Measurements from ENCODE around the gene CYYR1.

CYYR1 gene

DNA sequence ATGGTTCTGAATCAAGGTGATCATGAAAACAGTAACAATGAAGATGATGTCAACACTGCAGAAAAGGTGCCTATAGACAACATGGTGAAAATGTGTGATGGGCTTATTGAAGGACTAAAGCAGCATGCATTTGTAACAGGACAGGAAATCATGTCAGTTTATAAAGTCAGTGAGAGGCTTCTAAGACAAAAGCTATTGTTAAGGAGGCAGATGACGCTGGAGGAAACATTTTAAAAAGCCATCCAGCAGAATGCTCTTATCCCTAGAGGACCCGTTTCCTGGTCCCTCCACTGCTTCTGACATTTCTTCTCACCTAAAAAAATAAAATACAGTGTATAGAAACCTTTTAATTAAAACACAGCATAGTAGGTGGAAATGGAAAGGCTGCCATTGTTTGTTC, 40.9 kb downstream of the CYYR1 start:
- TF ChIP-seq, protein P1, sequence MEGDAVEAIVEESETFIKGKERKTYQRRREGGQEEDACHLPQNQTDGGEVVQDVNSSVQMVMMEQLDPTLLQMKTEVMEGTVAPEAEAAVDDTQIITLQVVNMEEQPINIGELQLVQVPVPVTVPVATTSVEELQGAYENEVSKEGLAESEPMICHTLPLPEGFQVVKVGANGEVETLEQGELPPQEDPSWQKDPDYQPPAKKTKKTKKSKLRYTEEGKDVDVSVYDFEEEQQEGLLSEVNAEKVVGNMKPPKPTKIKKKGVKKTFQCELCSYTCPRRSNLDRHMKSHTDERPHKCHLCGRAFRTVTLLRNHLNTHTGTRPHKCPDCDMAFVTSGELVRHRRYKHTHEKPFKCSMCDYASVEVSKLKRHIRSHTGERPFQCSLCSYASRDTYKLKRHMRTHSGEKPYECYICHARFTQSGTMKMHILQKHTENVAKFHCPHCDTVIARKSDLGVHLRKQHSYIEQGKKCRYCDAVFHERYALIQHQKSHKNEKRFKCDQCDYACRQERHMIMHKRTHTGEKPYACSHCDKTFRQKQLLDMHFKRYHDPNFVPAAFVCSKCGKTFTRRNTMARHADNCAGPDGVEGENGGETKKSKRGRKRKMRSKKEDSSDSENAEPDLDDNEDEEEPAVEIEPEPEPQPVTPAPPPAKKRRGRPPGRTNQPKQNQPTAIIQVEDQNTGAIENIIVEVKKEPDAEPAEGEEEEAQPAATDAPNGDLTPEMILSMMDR (IDR thresholded peaks at IDR 0.05): no peak

DNA sequence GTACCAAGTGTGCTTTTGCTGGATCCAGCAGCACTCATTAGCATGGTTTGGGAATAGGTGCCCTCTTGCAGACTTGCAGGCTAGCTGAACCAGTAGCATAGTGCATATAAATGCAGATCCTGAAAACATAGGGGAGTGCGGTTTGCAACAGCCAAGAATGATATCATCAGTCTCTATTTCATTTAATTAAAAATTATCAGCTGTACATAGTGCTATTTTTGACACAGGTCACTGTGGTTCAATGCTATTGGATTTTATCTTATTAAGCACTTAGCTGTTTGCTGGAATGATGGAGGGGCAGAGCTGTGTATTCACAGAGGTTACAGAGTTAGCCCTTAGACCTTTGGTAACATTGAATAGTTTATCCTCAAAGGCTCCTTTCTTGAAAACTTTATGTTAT, 43.6 kb downstream of the CYYR1 start:
- TF ChIP-seq, protein P1 (IDR thresholded peaks at IDR 0.05): no peak

DNA sequence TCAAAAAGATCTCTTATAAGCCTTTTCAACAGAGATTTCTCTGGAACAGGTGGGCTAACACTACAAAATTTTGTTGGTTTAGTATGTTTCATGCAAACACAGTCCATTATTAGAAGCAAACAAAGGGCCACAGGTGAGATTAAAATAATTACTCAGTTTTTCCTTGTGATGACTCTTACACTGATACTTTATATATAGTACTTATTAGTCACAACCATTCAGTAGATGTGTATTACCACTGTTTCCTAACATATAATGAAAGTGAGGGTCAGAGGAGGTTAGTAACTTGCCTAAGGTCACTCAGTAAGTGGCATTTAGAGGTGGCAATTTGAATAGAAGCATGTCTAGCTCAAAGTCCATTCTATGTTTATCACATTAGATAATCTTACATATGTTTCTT, 44.2 kb downstream of the CYYR1 start:
- TF ChIP-seq, protein P1 (IDR thresholded peaks at IDR 0.05): no peak

DNA sequence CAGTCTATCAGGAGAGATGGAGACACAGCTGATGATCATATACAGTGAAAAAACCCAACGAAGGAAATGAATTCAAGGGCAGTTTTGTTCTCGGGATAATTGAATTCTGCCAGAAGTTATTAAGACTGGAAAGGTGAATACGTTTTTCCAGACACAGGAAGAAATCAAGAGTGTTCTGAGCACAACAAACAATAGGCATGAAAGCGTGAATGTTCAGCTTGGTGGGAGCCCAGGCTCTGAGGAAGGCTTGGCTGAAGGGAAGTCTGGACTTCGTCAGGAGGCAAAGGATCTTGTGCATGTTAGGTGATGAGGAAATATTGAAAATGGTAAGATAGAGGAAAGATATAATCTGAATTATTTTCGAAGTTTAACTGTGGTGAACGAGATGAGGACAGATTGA, 50.4 kb downstream of the CYYR1 start:
- TF ChIP-seq, protein P1 (IDR thresholded peaks at IDR 0.05): no peak

DNA sequence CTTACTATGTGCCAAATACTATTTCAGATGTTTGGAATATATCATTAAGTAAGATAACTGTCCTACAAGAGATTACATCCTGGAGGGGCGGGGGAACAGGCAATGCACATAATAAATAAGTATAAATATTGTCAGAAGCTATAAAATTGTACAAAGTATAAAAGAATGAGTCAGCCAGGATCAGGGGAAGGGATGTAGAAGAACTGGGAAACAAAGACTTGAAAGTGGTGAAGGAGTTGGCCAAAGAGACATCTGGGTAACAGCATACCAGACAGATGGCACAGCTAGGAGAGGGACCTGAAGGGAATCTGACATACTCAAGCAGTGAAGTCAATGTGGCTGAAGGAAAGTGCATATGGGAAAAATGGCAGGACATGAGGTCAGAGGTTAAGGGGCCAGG, 53.9 kb downstream of the CYYR1 start:
- TF ChIP-seq, protein P1 (IDR thresholded peaks at IDR 0.05): no peak

DNA sequence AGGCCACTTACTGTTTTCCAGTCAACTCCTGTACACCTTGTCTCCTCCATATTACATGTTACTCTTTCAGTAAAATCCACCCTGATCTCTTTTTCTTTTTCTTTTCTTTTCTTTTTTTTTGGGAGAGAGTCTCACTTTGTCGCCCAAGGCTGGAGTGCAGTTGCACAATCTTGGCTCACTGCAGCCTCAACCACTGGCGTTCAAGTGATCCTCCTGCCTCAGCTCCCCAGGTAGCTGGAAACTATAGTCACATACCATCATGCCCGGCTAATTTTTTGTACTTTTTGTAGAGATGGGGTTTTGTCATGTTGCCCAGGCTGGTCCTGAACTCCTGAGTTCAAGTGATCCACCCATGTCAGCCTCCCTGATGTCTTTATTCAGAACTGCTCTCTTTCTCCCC, 57.8 kb downstream of the CYYR1 start:
- TF ChIP-seq, protein P1 (IDR thresholded peaks at IDR 0.05): no peak

DNA sequence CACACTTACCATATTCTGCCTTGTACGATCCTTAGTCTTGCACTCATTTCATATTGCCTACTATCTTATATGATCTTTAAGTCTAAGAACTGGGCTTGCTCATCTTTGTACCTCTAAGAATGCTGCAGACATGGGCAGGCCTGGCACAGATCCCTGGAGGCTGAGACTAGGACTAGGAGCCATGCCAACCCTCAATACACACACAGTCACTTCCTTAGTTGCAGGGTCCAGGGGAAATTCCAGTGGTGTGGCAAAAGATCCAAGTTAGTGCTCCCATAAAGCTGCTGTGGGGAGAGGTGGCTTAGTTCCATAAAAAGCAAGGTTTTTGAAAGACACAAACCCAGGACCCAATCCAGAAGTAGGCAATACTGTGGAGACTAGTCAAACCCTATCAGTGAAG, 59.9 kb downstream of the CYYR1 start:
- TF ChIP-seq, protein P1 (IDR thresholded peaks at IDR 0.05): no peak

DNA sequence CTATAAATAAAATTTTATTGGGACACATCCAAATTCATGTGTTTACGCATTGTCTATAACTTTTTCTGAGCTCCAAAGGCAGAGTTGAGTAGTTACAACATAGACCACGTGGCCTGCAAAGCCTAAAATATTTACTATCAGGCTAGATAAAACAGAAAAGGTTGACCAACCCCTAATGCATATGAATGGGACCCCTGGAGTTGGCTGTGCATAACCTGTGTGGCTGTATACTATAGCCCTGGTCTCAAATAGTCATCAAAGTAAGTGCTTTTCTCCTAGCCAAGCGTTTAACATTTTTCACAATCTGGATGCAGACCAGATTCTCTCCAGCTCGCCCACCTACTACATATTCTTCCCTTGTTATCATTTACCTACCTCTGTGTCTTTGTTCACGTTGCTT, 60.4 kb downstream of the CYYR1 start:
- TF ChIP-seq, protein P1 (IDR thresholded peaks at IDR 0.05): no peak
